Tibial nerve (tissue), 3 donors: Measurements from ENCODE around the gene SMAD6.

Source experiments
- POLR2A ChIP-seq, 2 donors: fragments of 450-650 bp; IDR thresholded peaks; one replicate each; pipeline ENCODE4 v1.6.1; 2017; ENCODE audit warnings: antibody characterized with exemption in 2 of 2, mild to moderate bottlenecking in 2 of 2, moderate library complexity in 2 of 2
- TF ChIP-seq, protein P1 (sequence below), 5 experiments: fragments of 200-600 bp in 3 of 5; fragments of 450-650 bp in 2 of 5; sonication (generic) in 3 of 5; IDR thresholded peaks; one replicate each; pipeline ENCODE4 v1.5.1; 2016 to 2019; ENCODE audit warnings: antibody characterized with exemption in 5 of 5, mild to moderate bottlenecking in 3 of 5, moderate library complexity in 2 of 5

DNA sequence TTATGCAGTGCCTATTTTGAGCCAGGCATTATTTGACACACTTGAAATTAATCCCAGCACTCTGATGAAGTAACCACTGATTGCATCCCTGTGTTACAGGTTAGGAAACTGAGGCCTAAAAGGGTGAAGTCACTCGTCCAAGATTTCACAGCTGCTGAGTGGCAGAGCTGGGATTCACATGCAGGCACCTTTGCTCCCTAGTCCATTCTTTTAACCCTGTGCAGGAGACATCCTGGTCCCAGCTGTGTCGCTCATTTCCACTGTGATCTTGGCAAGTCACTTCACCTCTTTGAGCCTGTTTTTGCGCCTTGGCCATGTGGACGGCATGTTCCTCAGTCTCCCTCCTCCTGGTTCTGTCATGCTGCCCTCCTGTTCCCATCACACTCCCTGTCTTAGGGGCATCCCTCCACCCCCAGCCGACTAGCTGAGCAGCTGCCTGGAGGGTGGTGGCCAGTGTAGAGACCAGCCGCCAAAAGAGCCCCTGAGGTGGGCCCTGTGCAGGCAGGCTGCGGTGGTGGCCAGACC lies 70.6 kb downstream of the SMAD6 start:
- TF ChIP-seq, protein P1, sequence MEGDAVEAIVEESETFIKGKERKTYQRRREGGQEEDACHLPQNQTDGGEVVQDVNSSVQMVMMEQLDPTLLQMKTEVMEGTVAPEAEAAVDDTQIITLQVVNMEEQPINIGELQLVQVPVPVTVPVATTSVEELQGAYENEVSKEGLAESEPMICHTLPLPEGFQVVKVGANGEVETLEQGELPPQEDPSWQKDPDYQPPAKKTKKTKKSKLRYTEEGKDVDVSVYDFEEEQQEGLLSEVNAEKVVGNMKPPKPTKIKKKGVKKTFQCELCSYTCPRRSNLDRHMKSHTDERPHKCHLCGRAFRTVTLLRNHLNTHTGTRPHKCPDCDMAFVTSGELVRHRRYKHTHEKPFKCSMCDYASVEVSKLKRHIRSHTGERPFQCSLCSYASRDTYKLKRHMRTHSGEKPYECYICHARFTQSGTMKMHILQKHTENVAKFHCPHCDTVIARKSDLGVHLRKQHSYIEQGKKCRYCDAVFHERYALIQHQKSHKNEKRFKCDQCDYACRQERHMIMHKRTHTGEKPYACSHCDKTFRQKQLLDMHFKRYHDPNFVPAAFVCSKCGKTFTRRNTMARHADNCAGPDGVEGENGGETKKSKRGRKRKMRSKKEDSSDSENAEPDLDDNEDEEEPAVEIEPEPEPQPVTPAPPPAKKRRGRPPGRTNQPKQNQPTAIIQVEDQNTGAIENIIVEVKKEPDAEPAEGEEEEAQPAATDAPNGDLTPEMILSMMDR (IDR thresholded peaks at IDR 0.05), result no peak
- TF ChIP-seq POLR2A (IDR thresholded peaks at IDR 0.05), result no peak
